NT2/D1 (cell line): ENCODE data around the gene ATP6V1G2.
A peak's percentile ranks its signal among the peaks of the same experiment; 100 is the strongest.
"Not testable (repeated sequence)": the region's sequence is repeated elsewhere in the genome, so short reads cannot be mapped to it uniquely, and the experiment has no call there.

Experiments
- DNase-seq: peaks from one replicate; pipeline ENCODE4 v3.0.0-alpha.2; 2011; ENCODE audit warnings: low read depth, low spot score
- H3K27me3 ChIP-seq: 2 replicates; pipeline ENCODE4 v1.6.0; 2011; ENCODE audit warnings: mild to moderate bottlenecking; ENCODE audit not compliant: insufficient read length, insufficient read depth
- H3K36me3 ChIP-seq: 2 replicates; pipeline ENCODE4 v1.6.1; 2011; ENCODE audit warnings: mild to moderate bottlenecking, low read length, mixed read lengths; ENCODE audit not compliant: insufficient read depth, insufficient read length
- H3K4me1 ChIP-seq: 2 replicates; pipeline ENCODE4 v1.5.1; 2011; ENCODE audit not compliant: insufficient read depth, insufficient read length
- H3K4me3 ChIP-seq: 2 replicates; pipeline ENCODE4 v1.5.1; 2011; ENCODE audit warnings: low read depth; ENCODE audit not compliant: insufficient read length
- H3K9ac ChIP-seq: 2 replicates; pipeline ENCODE4 v1.6.0; 2011; ENCODE audit warnings: low read depth; ENCODE audit not compliant: insufficient read length
- H3K9me3 ChIP-seq: 2 replicates; pipeline ENCODE4 v1.5.1; 2011; ENCODE audit warnings: mild to moderate bottlenecking, low read length; ENCODE audit not compliant: insufficient read depth
- SUZ12 ChIP-seq: IDR thresholded peaks from 2 replicates; pipeline ENCODE4 v1.6.1; 2011; ENCODE audit not compliant: insufficient read length, insufficient read depth; ENCODE audit errors: extremely low read depth
- YY1 ChIP-seq: IDR thresholded peaks from 2 replicates; pipeline ENCODE4 v1.6.1; 2011; ENCODE audit not compliant: insufficient read length, insufficient read depth
- ZNF274 ChIP-seq: IDR thresholded peaks from 2 replicates; pipeline ENCODE4 v1.6.1; 2011; ENCODE audit warnings: mild to moderate bottlenecking, low read depth, low read length

Gene ATP6V1G2

GRCh38 chr6:31546339-31546957, at the start of gene ATP6V1G2:
Gene ATP6V1G2 (minus strand): TSS chr6:31546608. CDS start chr6:31546559, 49 bp downstream.
- Histone ChIP-seq H3K9ac (peak within 1 kb of the TSS; percentile 76), H3K4me1 (peaks cover 7% of the 10 kb centered on the region), H3K27me3 (no peaks in the 10 kb centered on the region), H3K4me3 (peak within 1 kb of the TSS; percentile 40), H3K9me3 (no peaks in the 10 kb centered on the region), H3K36me3 (peaks cover 28% of the 10 kb centered on the region)
- peak; percentile 89 for DNase-seq
- TF ChIP-seq SUZ12 (no peak), YY1 (no peak), ZNF274 (no peak)

GRCh38 chr6:31592396-31592771, 46.0 kb upstream of the ATP6V1G2 start:
- Histone ChIP-seq H3K27me3 (no peaks in the 10 kb centered on the region), H3K9ac (no peak overlapping the region), H3K4me3 (no peak overlapping the region), H3K9me3 (no peaks in the 10 kb centered on the region), H3K36me3 (no peaks in the 10 kb centered on the region), H3K4me1 (no peaks in the 10 kb centered on the region)
- no peak for DNase-seq
- TF ChIP-seq ZNF274 (no peak), YY1 (no peak), SUZ12 (no peak)

GRCh38 chr6:31590691-31591090, 44.3 kb upstream of the ATP6V1G2 start:
- H3K9me3 ChIP-seq, DNase-seq, H3K36me3 ChIP-seq, H3K27me3 ChIP-seq, H3K4me1 ChIP-seq, H3K4me3 ChIP-seq, H3K9ac ChIP-seq: not testable (repeated sequence)

GRCh38 chr6:31588871-31589650, 42.7 kb upstream of the ATP6V1G2 start:
- H3K9me3 ChIP-seq: no peaks in the 10 kb centered on the region
- DNase-seq: no peak
- no peak overlapping the region for H3K4me3 ChIP-seq
- H3K9ac ChIP-seq: no peak overlapping the region
- peaks cover 8% of the 10 kb centered on the region for H3K4me1 ChIP-seq
- no peak for TF ChIP-seq YY1
- TF ChIP-seq SUZ12: no peak
- no peak for TF ChIP-seq ZNF274
- no peaks in the 10 kb centered on the region for H3K36me3 ChIP-seq
- H3K27me3 ChIP-seq: no peaks in the 10 kb centered on the region

GRCh38 chr6:31587791-31588777, 41.7 kb upstream of the ATP6V1G2 start:
- no peaks in the 10 kb centered on the region for H3K36me3 ChIP-seq
- H3K9me3 ChIP-seq: no peaks in the 10 kb centered on the region
- no peak overlapping the region for H3K4me3 ChIP-seq
- no peak overlapping the region for H3K9ac ChIP-seq
- DNase-seq: no peak
- TF ChIP-seq ZNF274: no peak
- TF ChIP-seq SUZ12: no peak
- TF ChIP-seq YY1: no peak
- no peaks in the 10 kb centered on the region for H3K27me3 ChIP-seq
- H3K4me1 ChIP-seq: peaks cover 8% of the 10 kb centered on the region

GRCh38 chr6:31586599-31587281, 40.3 kb upstream of the ATP6V1G2 start:
- TF ChIP-seq ZNF274: no peak
- TF ChIP-seq YY1: no peak
- TF ChIP-seq SUZ12: no peak
- Histone ChIP-seq H3K27me3 (no peaks in the 10 kb centered on the region), H3K36me3 (no peaks in the 10 kb centered on the region), H3K9me3 (no peaks in the 10 kb centered on the region), H3K4me1 (peaks cover 11% of the 10 kb centered on the region), H3K9ac (no peak overlapping the region), H3K4me3 (no peak overlapping the region)
- DNase-seq: no peak
